ENCODE results near the gene KLHDC1.
"Not testable (repeated sequence)": the region's sequence is repeated elsewhere in the genome, so short reads cannot be mapped to it uniquely, and the experiment has no call there.

Gene KLHDC1

GRCh38 chr14:49774106-49774505 is 81.2 kb downstream of the KLHDC1 start:
- no peak for ATAC-seq

DNA sequence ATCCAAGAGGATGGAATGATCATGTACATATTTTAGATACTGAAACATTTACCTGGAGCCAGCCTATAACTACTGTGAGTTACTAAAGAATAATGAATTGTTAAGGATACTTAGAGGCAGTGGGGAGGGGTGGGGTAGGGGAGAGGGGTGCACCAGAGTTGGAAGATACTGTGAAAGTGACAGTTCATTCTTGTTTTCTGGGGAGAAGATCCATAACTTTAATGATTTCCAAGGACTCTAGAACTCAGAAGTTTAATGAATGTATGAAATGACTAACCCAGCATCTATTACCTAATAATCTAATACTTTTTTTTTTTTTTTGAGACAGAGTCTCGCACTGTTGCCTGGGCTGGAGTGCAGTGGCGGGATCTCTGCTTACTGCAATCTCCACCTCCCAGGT is 85.5 kb downstream of the KLHDC1 start:
- ATAC-seq: no peak
- no peak for TF ChIP-seq RARB (CRISPR knock-in tag; IDR thresholded peaks at IDR 0.05)
- no peak for TF ChIP-seq GLIS3 (CRISPR knock-in tag; IDR thresholded peaks at IDR 0.05)

More at GRCh38 chr14:49774106-49774505, 81.2 kb downstream of the KLHDC1 start:
- no peak for TF ChIP-seq ZNF565 (CRISPR knock-in tag; conservative IDR thresholded peaks at IDR 0.05; ENCODE audit: low read depth)
- TF ChIP-seq RARB (CRISPR knock-in tag; IDR thresholded peaks at IDR 0.05): no peak
- TF ChIP-seq TOX (CRISPR knock-in tag; IDR thresholded peaks at IDR 0.05; ENCODE audit: borderline replicate concordance): no peak
- no peak for TF ChIP-seq CSRNP3 (CRISPR knock-in tag; IDR thresholded peaks at IDR 0.05)
- no peak for TF ChIP-seq ISL1 (CRISPR knock-in tag; IDR thresholded peaks at IDR 0.05)
- no peak for TF ChIP-seq ZC3H10 (CRISPR knock-in tag; IDR thresholded peaks at IDR 0.05)
- TF ChIP-seq PPARA (CRISPR knock-in tag; IDR thresholded peaks at IDR 0.05; ENCODE audit: borderline replicate concordance): no peak
- TF ChIP-seq ZNF70 (CRISPR knock-in tag; IDR thresholded peaks at IDR 0.05): no peak

GRCh38 chr14:49781040-49781439 is 88.1 kb downstream of the KLHDC1 start:
- not testable (repeated sequence) for ATAC-seq

GRCh38 chr14:49783394-49784014 is 90.6 kb downstream of the KLHDC1 start:
- no peak for TF ChIP-seq ZFP30 (CRISPR knock-in tag; IDR thresholded peaks at IDR 0.05)
- no peak for TF ChIP-seq POU6F1 (CRISPR knock-in tag; IDR thresholded peaks at IDR 0.05; ENCODE audit: borderline replicate concordance, low read depth)
- TF ChIP-seq TCF4 (CRISPR knock-in tag; IDR thresholded peaks at IDR 0.05; ENCODE audit: borderline replicate concordance): no peak
- no peak for TF ChIP-seq ZNF8 (CRISPR knock-in tag; IDR thresholded peaks at IDR 0.05)
- TF ChIP-seq ARNTL (CRISPR knock-in tag; IDR thresholded peaks at IDR 0.05; ENCODE audit: borderline replicate concordance, low read depth): no peak
- no peak for TF ChIP-seq CSDC2 (CRISPR knock-in tag; IDR thresholded peaks at IDR 0.05)
- no peak for TF ChIP-seq ZFP3 (CRISPR knock-in tag; IDR thresholded peaks at IDR 0.05)
- no peak for TF ChIP-seq TOX (CRISPR knock-in tag; IDR thresholded peaks at IDR 0.05; ENCODE audit: borderline replicate concordance)
- TF ChIP-seq ESRRG (CRISPR knock-in tag; IDR thresholded peaks at IDR 0.05): no peak
- TF ChIP-seq ZC3H10 (CRISPR knock-in tag; IDR thresholded peaks at IDR 0.05): no peak
- TF ChIP-seq, protein P1, sequence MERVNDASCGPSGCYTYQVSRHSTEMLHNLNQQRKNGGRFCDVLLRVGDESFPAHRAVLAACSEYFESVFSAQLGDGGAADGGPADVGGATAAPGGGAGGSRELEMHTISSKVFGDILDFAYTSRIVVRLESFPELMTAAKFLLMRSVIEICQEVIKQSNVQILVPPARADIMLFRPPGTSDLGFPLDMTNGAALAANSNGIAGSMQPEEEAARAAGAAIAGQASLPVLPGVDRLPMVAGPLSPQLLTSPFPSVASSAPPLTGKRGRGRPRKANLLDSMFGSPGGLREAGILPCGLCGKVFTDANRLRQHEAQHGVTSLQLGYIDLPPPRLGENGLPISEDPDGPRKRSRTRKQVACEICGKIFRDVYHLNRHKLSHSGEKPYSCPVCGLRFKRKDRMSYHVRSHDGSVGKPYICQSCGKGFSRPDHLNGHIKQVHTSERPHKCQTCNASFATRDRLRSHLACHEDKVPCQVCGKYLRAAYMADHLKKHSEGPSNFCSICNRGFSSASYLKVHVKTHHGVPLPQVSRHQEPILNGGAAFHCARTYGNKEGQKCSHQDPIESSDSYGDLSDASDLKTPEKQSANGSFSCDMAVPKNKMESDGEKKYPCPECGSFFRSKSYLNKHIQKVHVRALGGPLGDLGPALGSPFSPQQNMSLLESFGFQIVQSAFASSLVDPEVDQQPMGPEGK (CRISPR knock-in tag; IDR thresholded peaks at IDR 0.05; ENCODE audit: borderline replicate concordance): no peak
- TF ChIP-seq ISL1 (CRISPR knock-in tag; IDR thresholded peaks at IDR 0.05): no peak
- TF ChIP-seq OSR1 (CRISPR knock-in tag; IDR thresholded peaks at IDR 0.05): no peak
- TF ChIP-seq ZNF70 (CRISPR knock-in tag; IDR thresholded peaks at IDR 0.05): no peak
- no peak for TF ChIP-seq GLIS3 (CRISPR knock-in tag; IDR thresholded peaks at IDR 0.05)
- no peak for TF ChIP-seq SNAI2 (CRISPR knock-in tag; IDR thresholded peaks at IDR 0.05)
- TF ChIP-seq ZNF565 (CRISPR knock-in tag; conservative IDR thresholded peaks at IDR 0.05; ENCODE audit: low read depth): no peak
- ATAC-seq: no peak

DNA sequence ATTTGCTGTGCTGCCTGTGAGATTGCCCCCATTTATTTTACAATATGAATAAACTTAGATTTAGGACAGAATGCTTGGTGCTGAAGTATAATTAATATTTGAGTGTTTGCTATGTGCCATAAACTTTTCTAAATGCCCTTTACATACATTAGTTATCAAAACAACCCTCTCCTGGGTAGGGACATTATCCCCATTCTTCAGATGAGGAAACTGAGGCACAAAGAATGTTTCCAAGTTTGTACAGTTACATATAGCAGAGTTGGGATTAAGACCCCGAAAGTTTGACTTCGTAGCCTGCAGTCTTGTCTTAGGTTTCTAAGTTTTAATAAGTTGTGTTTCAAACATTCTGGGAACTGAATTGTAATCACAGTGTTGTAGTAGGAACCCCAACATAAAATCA is 93.4 kb downstream of the KLHDC1 start:
- no peak for TF ChIP-seq GLIS3 (CRISPR knock-in tag; IDR thresholded peaks at IDR 0.05)
- no peak for TF ChIP-seq ZFP30 (CRISPR knock-in tag; IDR thresholded peaks at IDR 0.05)
- no peak for TF ChIP-seq ZNF70 (CRISPR knock-in tag; IDR thresholded peaks at IDR 0.05)
- TF ChIP-seq TSHZ2 (CRISPR knock-in tag; IDR thresholded peaks at IDR 0.05): no peak
- no peak for TF ChIP-seq PPARA (CRISPR knock-in tag; IDR thresholded peaks at IDR 0.05; ENCODE audit: borderline replicate concordance)
- no peak for TF ChIP-seq ZNF565 (CRISPR knock-in tag; conservative IDR thresholded peaks at IDR 0.05; ENCODE audit: low read depth)

More for the DNA sequence above, 93.4 kb downstream of the KLHDC1 start:
- no peak for ATAC-seq
